Measurements from ENCODE around the gene SDK2. TPM values are rescaled to one million over a fixed set of nuclear protein-coding genes. Genes with fewer than 3 reads are reported as not detected.
A peak's percentile ranks its signal among the peaks of the same experiment; 100 is the strongest.

SDK2 gene
- total and polyA plus RNA-seq, 9 of the 15 experiments (the other 6 are each of a cell fraction or from before 2014, with no cell fraction given), result 0.04 TPM; not detected in 8

- TF ChIP-seq, protein P1, sequence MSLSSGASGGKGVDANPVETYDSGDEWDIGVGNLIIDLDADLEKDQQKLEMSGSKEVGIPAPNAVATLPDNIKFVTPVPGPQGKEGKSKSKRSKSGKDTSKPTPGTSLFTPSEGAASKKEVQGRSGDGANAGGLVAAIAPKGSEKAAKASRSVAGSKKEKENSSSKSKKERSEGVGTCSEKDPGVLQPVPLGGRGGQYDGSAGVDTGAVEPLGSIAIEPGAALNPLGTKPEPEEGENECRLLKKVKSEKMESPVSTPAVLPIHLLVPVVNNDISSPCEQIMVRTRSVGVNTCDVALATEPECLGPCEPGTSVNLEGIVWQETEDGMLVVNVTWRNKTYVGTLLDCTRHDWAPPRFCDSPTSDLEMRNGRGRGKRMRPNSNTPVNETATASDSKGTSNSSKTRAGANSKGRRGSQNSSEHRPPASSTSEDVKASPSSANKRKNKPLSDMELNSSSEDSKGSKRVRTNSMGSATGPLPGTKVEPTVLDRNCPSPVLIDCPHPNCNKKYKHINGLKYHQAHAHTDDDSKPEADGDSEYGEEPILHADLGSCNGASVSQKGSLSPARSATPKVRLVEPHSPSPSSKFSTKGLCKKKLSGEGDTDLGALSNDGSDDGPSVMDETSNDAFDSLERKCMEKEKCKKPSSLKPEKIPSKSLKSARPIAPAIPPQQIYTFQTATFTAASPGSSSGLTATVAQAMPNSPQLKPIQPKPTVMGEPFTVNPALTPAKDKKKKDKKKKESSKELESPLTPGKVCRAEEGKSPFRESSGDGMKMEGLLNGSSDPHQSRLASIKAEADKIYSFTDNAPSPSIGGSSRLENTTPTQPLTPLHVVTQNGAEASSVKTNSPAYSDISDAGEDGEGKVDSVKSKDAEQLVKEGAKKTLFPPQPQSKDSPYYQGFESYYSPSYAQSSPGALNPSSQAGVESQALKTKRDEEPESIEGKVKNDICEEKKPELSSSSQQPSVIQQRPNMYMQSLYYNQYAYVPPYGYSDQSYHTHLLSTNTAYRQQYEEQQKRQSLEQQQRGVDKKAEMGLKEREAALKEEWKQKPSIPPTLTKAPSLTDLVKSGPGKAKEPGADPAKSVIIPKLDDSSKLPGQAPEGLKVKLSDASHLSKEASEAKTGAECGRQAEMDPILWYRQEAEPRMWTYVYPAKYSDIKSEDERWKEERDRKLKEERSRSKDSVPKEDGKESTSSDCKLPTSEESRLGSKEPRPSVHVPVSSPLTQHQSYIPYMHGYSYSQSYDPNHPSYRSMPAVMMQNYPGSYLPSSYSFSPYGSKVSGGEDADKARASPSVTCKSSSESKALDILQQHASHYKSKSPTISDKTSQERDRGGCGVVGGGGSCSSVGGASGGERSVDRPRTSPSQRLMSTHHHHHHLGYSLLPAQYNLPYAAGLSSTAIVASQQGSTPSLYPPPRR (CRISPR knock-in tag; IDR thresholded peaks at IDR 0.05; ENCODE audit: borderline replicate concordance), result no peak
- TF ChIP-seq KDM5B (IDR thresholded peaks at IDR 0.05; ENCODE audit: insufficient replicate concordance, low read depth, low read length) (no peak), MAFG (tag; conservative IDR thresholded peaks at IDR 0.05) (no peak), ZC3H11A (IDR thresholded peaks at IDR 0.05; ENCODE audit: low read depth, low read length) (no peak), BRCA1 (IDR thresholded peaks at IDR 0.05) (no peak), BRCA1 (CRISPR knock-in tag; IDR thresholded peaks at IDR 0.05) (no peak), KDM4B (IDR thresholded peaks at IDR 0.05; ENCODE audit: borderline replicate concordance in 2 of 2, low read depth in 1 of 2) (no peak), ZFP30 (CRISPR knock-in tag; IDR thresholded peaks at IDR 0.05; ENCODE audit: borderline replicate concordance) (no peak), SIRT6 (IDR thresholded peaks at IDR 0.05; ENCODE audit: low read depth, low read length) (no peak), ESRRA (IDR thresholded peaks at IDR 0.05; ENCODE audit: borderline replicate concordance, low read depth) (no peak), JUN (IDR thresholded peaks at IDR 0.05; ENCODE audit: borderline replicate concordance, low read depth, low read length) (no peak), JUN (CRISPR knock-in tag; IDR thresholded peaks at IDR 0.05; ENCODE audit: borderline replicate concordance) (no peak), CBFA2T2 (conservative IDR thresholded peaks at IDR 0.05) (peak; percentile 52; the same call in 1 of the 2 replicates), NR1H2 (CRISPR knock-in tag; IDR thresholded peaks at IDR 0.05) (no peak), TAF15 (IDR thresholded peaks at IDR 0.05; ENCODE audit: low read depth, low read length) (no peak), HBP1 (CRISPR knock-in tag; IDR thresholded peaks at IDR 0.05) (no peak), U2AF1 (optimal IDR thresholded peaks at IDR 0.05; ENCODE audit: low read depth, low read length) (no peak), HDAC1 (IDR thresholded peaks at IDR 0.05) (peak in 1 of 2 experiments; percentile 62; a peak in 2 of 4 replicates), SAP30 (IDR thresholded peaks at IDR 0.05; ENCODE audit: borderline replicate concordance, insufficient read depth, low read depth, low read length, poor library complexity, severe bottlenecking) (no peak), GTF2F1 (IDR thresholded peaks at IDR 0.05; ENCODE audit: low read depth, low read length) (no peak), NEUROD1 (IDR thresholded peaks at IDR 0.05; ENCODE audit: borderline replicate concordance, low read depth, low read length, partially characterized antibody) (no peak)
- TF ChIP-seq, protein P2, sequence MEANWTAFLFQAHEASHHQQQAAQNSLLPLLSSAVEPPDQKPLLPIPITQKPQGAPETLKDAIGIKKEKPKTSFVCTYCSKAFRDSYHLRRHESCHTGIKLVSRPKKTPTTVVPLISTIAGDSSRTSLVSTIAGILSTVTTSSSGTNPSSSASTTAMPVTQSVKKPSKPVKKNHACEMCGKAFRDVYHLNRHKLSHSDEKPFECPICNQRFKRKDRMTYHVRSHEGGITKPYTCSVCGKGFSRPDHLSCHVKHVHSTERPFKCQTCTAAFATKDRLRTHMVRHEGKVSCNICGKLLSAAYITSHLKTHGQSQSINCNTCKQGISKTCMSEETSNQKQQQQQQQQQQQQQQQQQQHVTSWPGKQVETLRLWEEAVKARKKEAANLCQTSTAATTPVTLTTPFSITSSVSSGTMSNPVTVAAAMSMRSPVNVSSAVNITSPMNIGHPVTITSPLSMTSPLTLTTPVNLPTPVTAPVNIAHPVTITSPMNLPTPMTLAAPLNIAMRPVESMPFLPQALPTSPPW (CRISPR knock-in tag; IDR thresholded peaks at IDR 0.05), result no peak
These were observed 275.1 kb downstream of the SDK2 start (continued) for GRCh38 chr17:73369111-73369521.

Data from K562 (cell line).